GM19193 (cell line): ENCODE measurements around the gene KCNH6.

Experiments used
- POLR2A ChIP-seq: IDR thresholded peaks from 4 replicates; pipeline ENCODE4 v1.6.1; 2011; ENCODE audit not compliant: insufficient read depth, insufficient read length; ENCODE audit errors: extremely low read depth

Gene KCNH6

GRCh38 chr17:63495491-63495890, 27.7 kb upstream of the KCNH6 start:
- no peak for TF ChIP-seq POLR2A

GRCh38 chr17:63496177-63496576, 27.0 kb upstream of the KCNH6 start:
- no peak for TF ChIP-seq POLR2A

DNA sequence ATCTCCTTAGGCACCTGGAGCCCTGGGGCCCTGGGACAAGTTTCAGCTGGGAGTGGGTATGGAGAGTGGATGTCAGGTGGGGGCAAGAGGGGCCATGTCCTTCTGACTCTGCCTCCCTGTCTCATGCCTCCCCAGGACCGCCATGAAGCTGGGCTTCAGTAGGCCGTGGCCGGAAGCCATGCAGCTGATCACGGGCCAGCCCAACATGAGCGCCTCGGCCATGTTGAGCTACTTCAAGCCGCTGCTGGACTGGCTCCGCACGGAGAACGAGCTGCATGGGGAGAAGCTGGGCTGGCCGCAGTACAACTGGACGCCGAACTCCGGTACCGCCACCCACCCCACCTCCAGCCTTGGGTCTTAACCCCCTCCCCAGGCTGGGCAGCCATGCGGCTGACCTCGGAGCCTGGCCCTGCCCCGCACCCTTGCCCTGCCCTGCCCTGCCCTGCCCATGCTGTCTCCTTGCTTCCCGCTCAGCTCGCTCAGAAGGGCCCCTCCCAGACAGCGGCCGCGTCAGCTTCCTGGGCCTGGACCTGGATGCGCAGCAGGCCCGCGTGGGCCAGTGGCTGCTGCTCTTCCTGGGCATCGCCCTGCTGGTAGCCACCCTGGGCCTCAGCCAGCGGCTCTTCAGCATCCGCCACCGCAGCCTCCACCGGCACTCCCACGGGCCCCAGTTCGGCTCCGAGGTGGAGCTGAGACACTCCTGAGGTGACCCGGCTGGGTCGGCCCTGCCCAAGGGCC, 26.3 kb upstream of the KCNH6 start:
- TF ChIP-seq POLR2A: no peak

DNA sequence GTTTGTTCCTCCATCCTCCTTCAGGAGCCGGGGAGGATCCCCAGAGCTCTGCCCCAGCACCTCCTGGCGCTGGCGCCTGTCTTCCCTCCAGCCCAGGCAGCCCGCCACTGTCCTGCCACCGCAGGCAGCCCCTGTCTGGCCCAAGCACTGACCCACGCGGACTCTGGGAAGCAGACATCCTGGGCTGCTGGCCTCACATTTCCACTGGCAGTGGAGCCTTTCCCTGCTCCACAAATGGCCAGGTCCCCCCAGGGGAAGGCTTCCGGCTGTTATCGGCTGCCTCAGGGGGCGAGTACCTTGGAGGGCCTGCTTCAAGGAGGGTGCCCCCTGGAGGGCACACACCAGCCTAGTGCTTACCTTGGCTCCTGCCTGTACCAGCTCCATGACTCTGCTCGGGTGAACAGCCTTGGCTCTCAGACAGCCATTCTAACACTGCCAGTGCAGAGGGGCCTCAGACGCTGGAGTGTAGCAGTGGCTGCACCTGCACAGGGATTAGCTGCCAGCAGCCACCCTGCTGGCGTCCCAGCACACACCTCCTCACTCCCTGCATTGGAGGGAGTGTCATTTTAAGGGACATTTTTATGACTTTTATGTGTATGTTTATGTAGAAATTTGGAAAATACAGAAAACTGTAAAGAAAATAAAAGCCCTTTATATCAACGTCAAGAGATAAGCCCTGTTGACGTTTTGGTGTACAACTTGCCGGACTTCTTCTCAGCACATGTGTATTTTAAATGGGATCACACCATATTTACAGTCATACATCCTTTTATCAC, 25.3 kb upstream of the KCNH6 start:
- TF ChIP-seq POLR2A: no peak

- no peak for TF ChIP-seq POLR2A
Observed at GRCh38 chr17:63498626-63499195, 24.4 kb upstream of the KCNH6 start.

- TF ChIP-seq POLR2A: no peak
Observed at GRCh38 chr17:63500543-63501390, 22.4 kb upstream of the KCNH6 start.

DNA sequence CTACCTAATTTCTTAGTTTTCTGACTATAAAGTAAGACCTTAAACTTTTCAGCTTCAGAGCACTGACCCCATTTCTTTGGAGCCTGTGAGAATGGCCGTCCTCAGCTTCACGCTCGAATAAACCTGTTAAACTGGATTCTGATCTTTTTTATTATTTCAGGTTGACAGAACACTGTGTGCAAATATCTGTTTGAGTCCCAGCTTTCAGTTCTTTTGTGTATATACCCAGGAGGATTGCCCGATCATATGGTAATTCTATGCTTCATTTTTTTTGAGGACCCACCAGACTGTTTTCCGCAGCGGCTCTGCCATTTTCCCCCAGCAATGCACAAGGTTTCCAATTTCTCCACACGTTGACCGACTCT, 19.8 kb upstream of the KCNH6 start:
- TF ChIP-seq POLR2A: no peak

DNA sequence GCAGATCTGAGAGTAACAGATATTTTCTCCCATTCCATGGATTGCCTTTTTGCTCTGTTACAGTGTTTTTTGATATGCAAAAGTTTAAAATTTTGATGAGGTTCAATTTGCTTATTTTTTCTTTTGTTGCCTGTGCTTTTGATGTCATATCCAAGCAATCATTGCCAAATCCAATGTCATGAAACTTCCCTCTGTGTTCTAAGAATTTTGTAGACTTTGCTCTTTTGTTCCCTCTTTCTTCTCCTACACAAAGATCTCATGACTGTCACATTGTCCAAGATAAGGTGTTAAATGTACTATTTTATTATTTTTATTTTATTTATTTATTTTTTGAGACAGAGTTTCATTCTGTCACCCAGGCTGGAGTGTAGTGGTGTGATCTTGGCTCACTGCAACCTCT, 18.9 kb upstream of the KCNH6 start:
- no peak for TF ChIP-seq POLR2A

GRCh38 chr17:63505341-63505740, 17.8 kb upstream of the KCNH6 start:
- TF ChIP-seq POLR2A: no peak

DNA sequence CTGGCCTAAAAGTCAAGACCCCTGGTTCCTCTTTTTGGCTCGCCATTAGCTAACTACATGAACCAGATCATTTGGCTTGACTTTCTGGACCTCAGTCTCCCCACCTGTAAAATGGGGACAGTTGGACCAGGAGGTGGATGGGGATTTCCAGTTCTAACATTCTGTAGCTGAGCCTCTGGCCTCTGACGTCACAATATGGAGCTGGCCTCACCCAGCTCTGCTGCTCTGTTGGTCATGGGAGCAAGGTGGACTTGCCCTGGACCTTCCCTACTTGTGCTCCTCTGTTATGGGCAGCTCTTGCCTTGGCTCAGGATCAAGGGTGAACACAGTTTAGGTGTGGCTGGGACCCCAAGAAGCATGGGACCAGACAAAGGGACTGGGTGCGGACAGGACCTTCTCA, 16.5 kb upstream of the KCNH6 start:
- no peak for TF ChIP-seq POLR2A

GRCh38 chr17:63511331-63511730, 11.8 kb upstream of the KCNH6 start:
- TF ChIP-seq POLR2A: no peak

GRCh38 chr17:63512388-63512787, 10.8 kb upstream of the KCNH6 start:
- no peak for TF ChIP-seq POLR2A

DNA sequence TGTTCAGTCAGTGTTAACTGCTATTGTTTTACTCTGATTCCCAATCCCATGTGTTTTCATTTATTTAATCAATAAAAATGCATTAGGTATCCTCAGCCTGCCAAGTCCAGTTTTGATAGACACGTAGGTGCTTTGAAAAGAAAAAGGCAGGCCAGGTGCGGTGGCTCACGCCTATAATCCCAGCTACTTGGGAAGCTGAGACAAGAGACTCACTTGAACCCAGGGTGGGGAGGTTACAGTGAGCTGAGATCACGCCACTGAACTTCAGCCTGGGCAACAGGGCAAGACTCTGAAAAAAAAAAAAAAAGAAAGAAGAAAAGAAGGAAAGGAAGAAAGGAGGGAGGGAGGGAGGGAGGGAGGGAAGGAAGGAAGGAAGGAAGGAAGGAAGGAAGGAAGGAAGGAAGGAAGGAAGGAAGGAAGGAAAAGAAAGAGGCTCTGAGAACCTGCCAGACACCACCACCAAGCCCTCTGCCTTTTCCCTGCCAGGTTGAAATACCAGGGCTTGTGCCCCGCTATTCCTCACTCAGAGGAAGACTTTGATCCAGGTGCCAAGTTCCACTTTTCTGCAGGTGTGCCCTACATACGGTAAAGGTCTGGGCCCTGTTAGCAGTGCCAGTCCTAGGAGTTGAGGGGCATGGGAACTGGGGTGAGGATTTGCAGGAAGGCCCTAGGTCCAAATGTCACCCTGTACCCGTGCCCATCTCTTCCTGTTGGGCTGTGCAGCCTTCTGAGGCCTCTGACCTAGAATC, 10.1 kb upstream of the KCNH6 start:
- TF ChIP-seq POLR2A: no peak

- no peak for TF ChIP-seq POLR2A
Observed at GRCh38 chr17:63514477-63514876, 8.7 kb upstream of the KCNH6 start.
